ENCODE results near the gene PLEKHA1. TPM values are rescaled to one million over a fixed set of nuclear protein-coding genes. Genes with fewer than 3 reads are reported as not detected.
A peak's percentile ranks its signal among the peaks of the same experiment; 100 is the strongest.

The PLEKHA1 gene
- polyA plus RNA-seq, 1 of the 3 experiments (the other 2 are of a cell fraction), result 8.4 TPM

- DNase-seq, result no peak
- ChIA-PET POLR2A (no interaction called here), CTCF (interaction anchor here (1.3 to 2.8 kb wide), 3 partner anchors 28 to 185 kb away, joined by 3 to 10 read pairs (median 5); no protein-coding TSS in a partner anchor)
- 93% methylated on average over 16 of the region's 17 CpGs for WGBS (ENCODE audit: low lambda C conversion rate)
- TF ChIP-seq FOXJ3 (CRISPR knock-in tag; IDR thresholded peaks at IDR 0.05) (no peak), ZBTB33 (IDR thresholded peaks at IDR 0.05; ENCODE audit: borderline replicate concordance, low read depth) (no peak), EZH2phosphoT487 (IDR thresholded peaks at IDR 0.05; ENCODE audit: borderline replicate concordance, low read depth) (no peak)
- no peaks in the 10 kb centered on the region for H3K9me3 ChIP-seq
- H3K4me2 ChIP-seq, result peak overlapping the region; percentile 92
- H3K27me3 ChIP-seq (ENCODE audit: insufficient read depth), result no peaks in the 10 kb centered on the region
- peaks cover 0 to 2% of the 10 kb centered on the region in 2 experiments for H3K36me3 ChIP-seq (replicated peaks in 1 of 2; ENCODE audit: control insufficient read depth in 1 of 2, insufficient read depth in 2 of 2, low read length in 1 of 2)
- peak overlapping the region; percentile 65 to 81; a peak in 2 of 4 replicates for H3K4me3 ChIP-seq (ENCODE audit: low read depth in 2 of 2, low read length in 1 of 2)
- H3K79me2 ChIP-seq (ENCODE audit: insufficient read depth), result peaks cover 65% of the 10 kb centered on the region
- H3K27ac ChIP-seq (ENCODE audit: low read depth in 2 of 2, low read length in 1 of 2), result peak overlapping the region in 1 of 2 experiments; percentile 57; a peak in 1 of 4 replicates
- peaks cover 18% of the 10 kb centered on the region for H4K20me1 ChIP-seq (ENCODE audit: insufficient read depth)
- H2AFZ ChIP-seq (ENCODE audit: low read depth), result no peak overlapping the region
- H3F3A ChIP-seq (replicated peaks; ENCODE audit: insufficient read depth), result peaks cover 16% of the 10 kb centered on the region
- peaks cover 5 to 18% of the 10 kb centered on the region in 2 experiments; a peak in 2 of 4 replicates for H3K4me1 ChIP-seq (ENCODE audit: control insufficient read depth in 1 of 2, insufficient read depth in 2 of 2, low read depth in 1 of 2, low read length in 1 of 2)
- no peaks in the 10 kb centered on the region for H3K9me2 ChIP-seq
- peak overlapping the region; percentile 74; the same call in 1 of the 2 replicates for H3K9ac ChIP-seq
Observed at GRCh38 chr10:122463466-122464249, 89.2 kb downstream of the PLEKHA1 start.

GRCh38 chr10:122464250-122464510 lies 89.7 kb downstream of the PLEKHA1 start:
- TF ChIP-seq TEAD4 (IDR thresholded peaks at IDR 0.05; ENCODE audit: borderline replicate concordance, insufficient read depth), result no peak
- TF ChIP-seq RAD21 (IDR thresholded peaks at IDR 0.05; ENCODE audit: low read length), result no peak
- TF ChIP-seq SIN3A (IDR thresholded peaks at IDR 0.05; ENCODE audit: borderline replicate concordance, low read depth, low read length), result no peak
- no peak for TF ChIP-seq ELF1 (IDR thresholded peaks at IDR 0.05)
- no peak for TF ChIP-seq MEF2A (IDR thresholded peaks at IDR 0.05; ENCODE audit: borderline replicate concordance, low read depth)
- TF ChIP-seq JUND (IDR thresholded peaks at IDR 0.05), result no peak
- TF ChIP-seq RCOR1 (IDR thresholded peaks at IDR 0.05; ENCODE audit: low read length), result no peak
- TF ChIP-seq SMC3 (IDR thresholded peaks at IDR 0.05; ENCODE audit: low read depth, low read length), result no peak
- TF ChIP-seq POLR2AphosphoS5 (IDR thresholded peaks at IDR 0.05; ENCODE audit: low read depth, low read length), result no peak
- no peak for TF ChIP-seq USF1 (IDR thresholded peaks at IDR 0.05; ENCODE audit: borderline replicate concordance, low read depth)
- no peak for TF ChIP-seq MXI1 (IDR thresholded peaks at IDR 0.05; ENCODE audit: low read depth, low read length)
- TF ChIP-seq FOXJ3 (CRISPR knock-in tag; IDR thresholded peaks at IDR 0.05), result no peak
- TF ChIP-seq ZBTB33 (IDR thresholded peaks at IDR 0.05; ENCODE audit: borderline replicate concordance, low read depth), result no peak
- TF ChIP-seq EZH2phosphoT487 (IDR thresholded peaks at IDR 0.05; ENCODE audit: borderline replicate concordance, low read depth), result no peak
- TF ChIP-seq TCF12 (IDR thresholded peaks at IDR 0.05), result no peak
- peaks cover 18% of the 10 kb centered on the region for H3F3A ChIP-seq (replicated peaks; ENCODE audit: insufficient read depth)
- no peak for DNase-seq
- no peak overlapping the region for H2AFZ ChIP-seq (ENCODE audit: low read depth)
- H3K27me3 ChIP-seq (ENCODE audit: insufficient read depth), result no peaks in the 10 kb centered on the region
- H4K20me1 ChIP-seq (ENCODE audit: insufficient read depth), result peaks cover 18% of the 10 kb centered on the region
- no peak overlapping the region for H3K27ac ChIP-seq (ENCODE audit: low read depth in 2 of 2, low read length in 1 of 2)
- H3K4me2 ChIP-seq, result peak overlapping the region; percentile 92; the same call in 1 of the 2 replicates
- H3K36me3 ChIP-seq (replicated peaks in 1 of 2; ENCODE audit: control insufficient read depth in 1 of 2, insufficient read depth in 2 of 2, low read length in 1 of 2), result peaks cover 0 to 2% of the 10 kb centered on the region in 2 experiments
- 95% methylated on average over 4 of the region's 4 CpGs for WGBS (ENCODE audit: low lambda C conversion rate)
- H3K9me2 ChIP-seq, result no peaks in the 10 kb centered on the region
- peaks cover 65% of the 10 kb centered on the region for H3K79me2 ChIP-seq (ENCODE audit: insufficient read depth)
- no peak overlapping the region for H3K4me3 ChIP-seq (ENCODE audit: low read depth in 2 of 2, low read length in 1 of 2)
- peaks cover 5 to 16% of the 10 kb centered on the region in 2 experiments; a peak in 2 of 4 replicates for H3K4me1 ChIP-seq (ENCODE audit: control insufficient read depth in 1 of 2, insufficient read depth in 2 of 2, low read depth in 1 of 2, low read length in 1 of 2)
- CTCF ChIA-PET, result interaction anchor here (1.3 to 2.8 kb wide), 2 partner anchors 29 to 185 kb away, joined by 3 to 10 read pairs; no protein-coding TSS in a partner anchor
- no peaks in the 10 kb centered on the region for H3K9me3 ChIP-seq
- POLR2A ChIA-PET, result no interaction called here
- no peak overlapping the region for H3K9ac ChIP-seq
